ENCODE measurements around the gene FRYL.
"Not testable (repeated sequence)": the region's sequence is repeated elsewhere in the genome, so short reads cannot be mapped to it uniquely, and the experiment has no call there.

FRYL gene

GRCh38 chr4:48785302-48785701 lies 5.2 kb upstream of the FRYL start:
- no peak for DNase-seq (ENCODE audit: low spot score)

- no peak for DNase-seq (ENCODE audit: low spot score)
Measured at GRCh38 chr4:48781968-48782367, 1.9 kb upstream of the FRYL start.

- DNase-seq (ENCODE audit: low spot score), result peak; percentile 38
Measured at GRCh38 chr4:48780865-48781214, 761 bp upstream of the FRYL start.

GRCh38 chr4:48779095-48779997 lies 733 bp downstream of the FRYL start:
- peak; percentile 57 for DNase-seq (ENCODE audit: low spot score)

GRCh38 chr4:48778431-48779094 lies 1.5 kb downstream of the FRYL start:
- peak; percentile 8 for DNase-seq (ENCODE audit: low spot score)

GRCh38 chr4:48777739-48778138 lies 2.3 kb downstream of the FRYL start:
- DNase-seq (ENCODE audit: low spot score), result no peak

GRCh38 chr4:48774760-48775710 lies 5.0 kb downstream of the FRYL start:
- DNase-seq (ENCODE audit: low spot score), result no peak

GRCh38 chr4:48772556-48772955 lies 7.5 kb downstream of the FRYL start:
- DNase-seq (ENCODE audit: low spot score), result no peak

- DNase-seq (ENCODE audit: low spot score), result no peak
Measured at GRCh38 chr4:48767055-48767929, 12.8 kb downstream of the FRYL start.

- no peak for DNase-seq (ENCODE audit: low spot score)
Measured at GRCh38 chr4:48766131-48766792, 13.8 kb downstream of the FRYL start.

GRCh38 chr4:48762408-48762807 lies 17.7 kb downstream of the FRYL start:
- no peak for DNase-seq (ENCODE audit: low spot score)

- no peak for DNase-seq (ENCODE audit: low spot score)
Measured at GRCh38 chr4:48761286-48761685, 18.8 kb downstream of the FRYL start.

GRCh38 chr4:48758703-48759102 lies 21.4 kb downstream of the FRYL start:
- not testable (repeated sequence) for DNase-seq (ENCODE audit: low spot score)

- no peak for DNase-seq (ENCODE audit: low spot score)
Measured at GRCh38 chr4:48756689-48757220, 23.3 kb downstream of the FRYL start.

- DNase-seq (ENCODE audit: low spot score), result no peak
Measured at GRCh38 chr4:48755281-48755680, 24.8 kb downstream of the FRYL start.

- DNase-seq (ENCODE audit: low spot score), result no peak
Measured at GRCh38 chr4:48753159-48753558, 26.9 kb downstream of the FRYL start.

GRCh38 chr4:48752726-48753125 lies 27.4 kb downstream of the FRYL start:
- no peak for DNase-seq (ENCODE audit: low spot score)

GRCh38 chr4:48752246-48752645 lies 27.8 kb downstream of the FRYL start:
- DNase-seq (ENCODE audit: low spot score), result no peak

- no peak for DNase-seq (ENCODE audit: low spot score)
Measured at GRCh38 chr4:48748949-48749596, 31.0 kb downstream of the FRYL start.

Data from activated CD4-positive, alpha-beta T cell treated with anti-CD3 and anti-CD28 coated beads, Interleukin-2, Interleukin-4, amounts not matched to agents 100 ng/mL and 50 ng/mL, durations not matched to agents 16 hours and 8 hours (primary cell).